HG02571 (cell line): ENCODE results near the gene CCDC80.
"Not testable (repeated sequence)": the region's sequence is repeated elsewhere in the genome, so short reads cannot be mapped to it uniquely, and the experiment has no call there.

Source experiments
- ATAC-seq: cut with Tn5 transposase; IDR thresholded peaks from one replicate; pipeline ENCODE4 v1.9.1; 2021; ENCODE audit warnings: mild to moderate bottlenecking, moderate library complexity; ENCODE audit not compliant: unreplicated experiment

The CCDC80 gene

GRCh38 chr3:112640930-112641801, at the start of gene CCDC80:
Gene CCDC80 (minus strand): TSS chr3:112641143. CDS start chr3:112639905, 1,238 bp downstream.
- no peak for ATAC-seq

DNA sequence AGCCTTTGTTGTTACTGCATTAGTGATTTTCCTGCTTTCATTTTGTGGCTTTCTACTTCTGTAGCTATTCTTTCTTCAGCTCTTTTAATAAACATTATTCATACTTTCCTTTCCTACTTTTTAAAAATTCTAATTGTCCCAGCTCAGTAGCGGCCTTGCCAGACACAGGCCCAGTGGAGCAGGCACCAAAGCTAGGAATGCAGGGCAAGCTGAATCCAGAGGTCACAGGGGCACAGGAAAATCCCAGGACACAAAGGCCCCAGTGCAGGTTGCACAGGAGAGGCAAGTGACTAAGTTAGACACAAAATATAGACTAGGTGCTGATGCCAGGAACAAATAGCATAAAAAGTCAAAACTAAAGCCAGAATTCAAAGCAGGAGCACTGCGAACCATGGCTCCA, 49.0 kb upstream of the CCDC80 start:
- ATAC-seq: no peak

- no peak for ATAC-seq
Measured at GRCh38 chr3:112689385-112689784, 48.4 kb upstream of the CCDC80 start.

DNA sequence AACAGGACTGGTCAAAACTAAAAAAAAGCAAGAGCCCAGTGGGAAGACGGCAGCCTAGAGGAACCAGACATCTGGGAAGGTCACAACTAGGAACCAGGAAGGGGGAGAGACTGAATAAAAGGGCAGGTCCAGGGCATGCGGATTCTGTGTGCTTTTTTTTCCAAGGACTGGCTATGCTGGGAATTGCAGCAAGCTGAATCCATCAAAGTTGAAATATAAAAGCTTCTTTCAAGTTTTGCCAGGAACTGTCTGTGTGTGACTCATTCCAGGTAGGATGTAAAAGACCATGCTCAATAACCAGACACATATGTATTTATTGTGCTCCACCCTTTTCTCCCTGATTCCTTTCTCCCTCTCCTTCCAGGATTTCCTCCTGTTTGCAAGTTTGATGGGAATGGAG, 47.9 kb upstream of the CCDC80 start:
- no peak for ATAC-seq

- ATAC-seq: no peak
Measured at GRCh38 chr3:112688085-112688769, 47.3 kb upstream of the CCDC80 start.

DNA sequence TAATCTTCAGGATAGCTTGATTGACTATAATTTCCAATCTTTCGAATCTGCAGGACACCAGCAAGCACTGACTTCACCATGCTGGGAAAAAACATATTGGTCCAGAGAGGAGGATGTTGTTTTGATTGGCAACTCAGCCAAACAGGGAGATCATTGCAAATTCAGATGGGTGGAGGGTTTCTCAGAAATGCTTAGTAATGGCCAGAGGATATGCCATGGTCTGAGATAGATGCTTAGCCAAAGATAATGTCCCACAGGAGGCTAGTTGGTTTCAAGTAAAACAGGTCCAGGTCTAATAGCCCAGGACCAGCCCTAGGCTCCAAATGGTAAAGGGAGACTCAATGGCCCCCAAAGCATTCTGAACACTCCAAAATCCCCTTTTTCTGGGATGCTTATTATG, 46.7 kb upstream of the CCDC80 start:
- no peak for ATAC-seq

GRCh38 chr3:112687211-112687610, 46.3 kb upstream of the CCDC80 start:
- ATAC-seq: no peak

DNA sequence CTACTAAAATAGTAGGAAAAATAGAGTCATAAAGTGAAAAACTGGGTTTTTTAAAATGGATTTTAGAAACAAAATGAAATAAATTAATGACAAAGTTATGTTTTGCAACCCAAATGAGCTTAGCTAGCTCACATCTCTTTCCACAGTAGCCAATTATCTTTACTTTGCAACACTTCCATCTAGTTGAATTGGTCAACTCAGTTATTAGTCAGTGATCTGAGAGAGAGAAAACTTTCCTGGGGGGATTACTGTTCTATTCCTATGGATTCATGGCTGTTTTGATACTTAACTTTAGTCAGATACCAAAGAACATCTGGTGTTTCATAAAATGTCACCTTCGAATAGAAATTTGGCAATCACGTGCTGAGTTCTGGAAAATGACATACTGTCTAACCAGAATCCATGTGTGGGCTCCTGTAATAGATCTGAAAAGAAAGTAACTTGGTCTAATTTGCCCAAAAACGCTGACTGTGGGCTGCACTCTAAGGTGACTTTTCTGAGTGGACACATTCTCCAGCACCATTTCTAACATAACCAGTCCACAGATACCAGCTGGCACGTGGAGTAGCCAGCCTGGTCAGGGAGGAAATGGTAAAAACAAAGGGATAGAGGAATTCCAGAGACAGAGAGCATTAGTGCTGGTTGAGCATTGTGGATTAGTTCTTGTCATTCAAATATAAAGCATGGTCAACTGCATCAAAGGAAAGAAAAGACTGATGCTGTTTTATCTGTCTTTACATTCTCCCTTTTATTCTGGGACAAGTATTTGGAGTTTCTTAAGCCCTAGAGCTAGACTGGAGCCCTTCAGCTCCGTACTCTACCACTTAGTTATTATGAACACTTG, 45.2 kb upstream of the CCDC80 start:
- no peak for ATAC-seq

GRCh38 chr3:112685420-112685819, 44.5 kb upstream of the CCDC80 start:
- no peak for ATAC-seq

GRCh38 chr3:112682361-112682760, 41.4 kb upstream of the CCDC80 start:
- ATAC-seq: no peak

GRCh38 chr3:112681822-112682325, 40.9 kb upstream of the CCDC80 start:
- no peak for ATAC-seq

GRCh38 chr3:112676659-112677234, 35.8 kb upstream of the CCDC80 start:
- peak; percentile 99 for ATAC-seq

DNA sequence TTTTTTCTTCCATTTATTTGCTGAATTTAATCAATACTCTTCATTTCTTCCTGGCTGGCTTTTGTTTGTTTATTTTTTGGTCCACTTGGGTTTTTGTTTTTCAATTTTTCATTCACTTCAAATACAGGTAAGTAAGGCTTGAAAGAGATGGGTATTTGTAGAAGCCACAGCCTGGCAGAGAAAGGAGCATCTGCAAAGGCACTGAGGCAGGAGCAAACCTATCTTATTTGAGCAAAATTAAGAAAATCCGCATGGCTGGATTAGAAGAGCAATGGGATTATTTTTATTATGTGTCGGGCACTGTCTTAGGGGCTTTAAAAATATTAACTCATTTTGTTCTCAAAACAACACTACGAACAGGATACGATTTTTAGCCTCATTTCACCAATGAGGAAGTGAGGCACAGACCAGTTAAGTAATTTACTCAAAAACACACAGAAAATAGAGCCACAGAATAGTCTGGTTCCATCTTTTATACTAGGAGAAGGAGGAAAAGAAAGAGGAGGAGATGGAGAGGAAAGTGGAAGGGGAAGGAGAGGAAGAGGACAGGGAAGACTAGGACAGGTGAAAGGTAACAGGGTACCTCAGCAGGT, 35.1 kb upstream of the CCDC80 start:
- no peak for ATAC-seq

GRCh38 chr3:112675349-112675748, 34.4 kb upstream of the CCDC80 start:
- no peak for ATAC-seq

GRCh38 chr3:112672716-112673541, 32.0 kb upstream of the CCDC80 start:
- ATAC-seq: no peak

DNA sequence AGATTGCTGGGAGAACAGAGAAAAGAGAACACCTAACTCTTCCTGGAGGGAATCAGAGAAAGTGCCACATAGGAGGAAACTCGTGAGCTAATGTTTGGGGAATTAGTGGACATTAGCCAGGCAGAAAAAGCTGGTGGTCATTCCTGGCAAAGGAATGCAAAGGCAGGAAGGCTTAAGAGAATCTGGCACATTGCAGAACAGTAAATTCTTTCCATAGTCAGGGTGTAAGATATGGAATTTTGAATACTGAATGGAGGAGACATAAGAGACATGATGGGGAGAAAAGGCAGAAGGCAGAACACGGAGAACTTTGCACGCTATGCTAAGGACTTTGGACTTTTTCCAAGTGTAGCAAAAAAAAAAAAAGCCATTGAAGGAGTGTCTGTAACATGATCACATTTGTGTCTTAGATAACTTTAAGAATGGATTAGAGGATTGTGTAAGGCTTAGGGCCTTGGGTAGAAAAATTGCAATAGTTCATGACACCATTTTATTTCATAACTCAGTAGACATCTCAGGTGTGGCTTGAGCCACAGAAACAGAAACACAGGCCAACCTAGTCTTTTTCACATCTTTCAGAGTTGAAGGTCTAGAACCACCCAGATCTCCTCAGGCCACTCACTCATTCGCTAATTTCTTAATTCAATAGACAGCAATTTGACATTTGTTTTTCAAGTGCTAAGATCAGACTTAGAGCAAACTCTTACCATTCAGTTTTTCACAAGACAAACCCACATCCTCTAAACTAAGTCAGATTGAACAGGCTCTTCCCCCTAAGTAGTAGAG, 31.2 kb upstream of the CCDC80 start:
- ATAC-seq: no peak

GRCh38 chr3:112670824-112671223, 29.9 kb upstream of the CCDC80 start:
- no peak for ATAC-seq

GRCh38 chr3:112667599-112667998, 26.7 kb upstream of the CCDC80 start:
- ATAC-seq: no peak

- not testable (repeated sequence) for ATAC-seq
Measured at GRCh38 chr3:112665009-112665408, 24.1 kb upstream of the CCDC80 start.
